HL-60/S4 treated with phorbol 12-myristate 13-acetate at 8.2 ng/mL for 4 days and 3 days (cell line): ENCODE results near the gene DMD.
"Not testable (repeated sequence)": the region's sequence is repeated elsewhere in the genome, so short reads cannot be mapped to it uniquely, and the experiment has no call there.

ENCODE experiments used
- in situ Hi-C: fragments of 300-500 bp; cut with MboI; formaldehyde crosslinking; loops from 2 replicates; pipeline ENCODE4 v1.15.0; 2022; ENCODE audit warnings: low sequenced_read_pairs

The DMD gene

GRCh38 chrX:32289356-32289755, 922.0 kb downstream of the DMD start:
- in situ Hi-C loops = no loop called here

- in situ Hi-C loops = no loop called here
Measured at GRCh38 chrX:32281853-32282252, 929.5 kb downstream of the DMD start.

- in situ Hi-C loops = no loop called here
Measured at GRCh38 chrX:32280921-32281320, 930.4 kb downstream of the DMD start.

GRCh38 chrX:32280489-32280888, 930.9 kb downstream of the DMD start:
- in situ Hi-C loops = no loop called here

DNA sequence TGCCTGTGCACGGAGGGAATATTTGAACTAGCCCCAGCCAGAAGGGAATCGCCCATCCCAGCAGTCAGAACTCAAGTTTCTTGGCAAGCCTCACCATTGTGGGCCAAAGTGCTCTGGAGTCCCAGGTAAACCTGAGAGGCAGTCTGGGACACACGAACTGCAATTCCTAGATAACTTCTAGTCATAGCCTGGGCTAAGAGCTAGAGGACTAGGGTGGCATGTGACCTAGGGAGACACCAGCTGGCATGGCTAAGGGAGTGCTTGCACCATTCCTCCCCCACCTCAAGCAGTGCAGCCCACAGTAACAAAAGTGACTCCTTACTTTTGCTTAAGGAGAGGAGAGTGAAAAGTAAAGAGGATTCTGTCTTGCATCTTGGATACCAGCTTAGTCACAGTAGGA, 935.2 kb downstream of the DMD start:
- in situ Hi-C loops = no loop called here

DNA sequence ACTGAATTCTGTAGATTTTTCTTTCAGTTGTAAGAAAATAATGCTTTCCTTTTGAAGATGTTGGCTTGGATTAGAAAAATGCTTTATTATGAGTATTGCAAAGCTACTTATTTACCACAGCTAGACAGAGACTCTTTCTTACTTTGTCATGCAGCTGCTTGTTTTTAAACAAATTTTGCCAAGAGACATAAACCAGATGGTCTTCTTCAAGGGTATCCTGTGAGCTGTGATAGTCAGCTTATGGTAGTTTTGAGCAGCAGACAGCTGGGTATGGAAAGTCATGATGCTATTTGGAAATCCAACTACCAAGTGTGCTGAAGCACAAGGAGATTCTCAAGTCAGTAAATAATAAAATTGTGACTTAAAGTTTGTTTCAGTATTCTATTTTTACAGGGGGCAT, 941.5 kb downstream of the DMD start:
- in situ Hi-C loops = no loop called here

DNA sequence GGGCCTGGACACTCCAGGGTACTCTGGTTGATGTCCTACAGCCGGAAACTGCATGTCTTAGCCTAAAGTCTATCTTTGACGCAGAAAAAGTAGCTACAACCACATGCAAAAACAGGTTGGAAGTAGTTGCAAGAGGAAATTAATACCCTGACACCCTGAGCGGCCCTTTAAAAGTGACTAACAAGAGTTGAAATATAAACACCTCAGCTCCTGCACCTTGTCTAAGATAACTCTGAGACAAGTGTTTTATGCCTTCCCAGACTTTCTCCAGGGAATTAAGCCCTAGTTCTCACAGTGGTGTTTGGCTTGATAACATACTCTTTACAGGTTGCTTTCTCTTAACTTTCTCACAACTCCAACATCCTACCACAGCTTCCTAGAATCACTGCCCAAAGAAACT, 943.1 kb downstream of the DMD start:
- in situ Hi-C loops = no loop called here

- in situ Hi-C loops = no loop called here
Measured at GRCh38 chrX:32267796-32268195, 943.6 kb downstream of the DMD start.

- in situ Hi-C loops = not testable (repeated sequence)
Measured at GRCh38 chrX:32246675-32247074, 964.7 kb downstream of the DMD start.

DNA sequence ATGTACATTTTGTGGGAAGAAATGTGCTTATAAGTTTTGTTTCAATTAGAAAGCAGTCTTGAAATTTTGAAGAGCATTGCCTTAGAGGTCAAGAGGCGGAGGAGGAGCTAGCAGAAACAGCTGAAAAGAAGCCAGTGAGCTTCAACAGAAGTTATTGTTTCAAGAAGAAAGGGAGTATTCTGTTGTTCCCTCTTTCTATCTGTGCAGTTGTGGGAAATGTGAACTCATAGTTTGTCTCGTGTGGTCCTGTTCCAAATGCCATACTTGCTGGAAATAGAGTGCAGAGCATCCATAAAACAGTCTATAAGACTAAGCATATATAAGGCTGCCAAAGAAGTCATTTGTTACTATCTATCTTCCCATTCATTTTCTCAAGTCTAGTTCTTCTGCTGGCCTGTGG, 1015.7 kb downstream of the DMD start:
- in situ Hi-C loops = no loop called here

DNA sequence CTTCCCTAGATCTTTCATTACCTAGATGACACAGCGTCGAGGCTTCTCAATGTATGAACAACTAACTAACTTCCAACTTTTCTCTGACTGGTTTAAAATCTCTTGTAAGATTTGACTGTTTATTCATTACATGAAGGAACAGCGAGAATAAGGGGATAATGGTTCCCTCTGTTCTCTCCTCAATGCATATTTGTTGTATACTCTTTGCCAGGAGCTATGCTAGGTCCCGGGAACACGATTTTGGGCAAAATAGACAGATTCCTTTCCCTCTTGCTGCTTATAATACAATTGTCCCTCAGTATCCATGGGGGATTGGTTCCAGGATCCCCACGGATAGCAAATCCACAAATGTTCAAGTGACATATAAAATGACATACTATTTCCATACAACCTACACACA, 1020.0 kb downstream of the DMD start:
- in situ Hi-C loops = no loop called here

DNA sequence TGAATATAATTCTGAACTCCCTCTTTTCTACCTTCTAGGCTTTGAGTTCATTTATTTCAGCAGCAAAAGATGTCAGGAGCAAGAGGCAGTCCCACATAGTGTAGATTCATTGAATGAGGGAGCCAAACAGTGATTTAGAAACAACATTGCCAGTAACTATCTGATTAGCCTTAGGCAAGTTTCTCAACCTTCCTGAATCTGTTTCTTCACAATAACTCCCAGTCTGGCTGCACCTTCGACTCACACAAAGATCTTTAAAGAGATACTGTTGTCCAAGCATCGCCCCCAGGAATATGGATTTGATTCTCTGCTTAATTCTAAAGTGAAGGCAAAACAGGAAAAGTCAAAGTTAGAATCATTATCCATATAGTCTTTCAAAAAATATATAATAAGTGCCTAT, 1026.2 kb downstream of the DMD start:
- in situ Hi-C loops = no loop called here

DNA sequence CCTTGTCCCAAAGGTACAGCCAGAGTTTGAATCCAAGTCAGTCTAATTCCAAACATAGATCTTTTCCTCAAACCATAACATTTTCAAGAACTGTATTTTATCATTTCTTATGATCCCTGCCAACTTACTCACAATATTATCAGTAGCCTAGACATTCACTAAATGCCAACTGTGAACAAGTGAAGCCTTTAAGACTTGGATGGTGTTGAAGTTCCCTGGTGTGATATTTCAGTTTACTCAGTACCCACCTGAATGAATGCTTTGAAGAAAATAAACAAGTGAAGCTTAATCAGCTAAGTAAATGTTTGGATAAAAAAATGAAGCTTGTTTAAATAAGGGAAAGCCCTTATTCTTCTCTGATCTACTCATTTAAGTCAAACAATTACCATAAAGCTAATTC, 1028.3 kb downstream of the DMD start:
- in situ Hi-C loops = no loop called here

- in situ Hi-C loops = no loop called here
Measured at GRCh38 chrX:32176510-32176909, 1034.8 kb downstream of the DMD start.

DNA sequence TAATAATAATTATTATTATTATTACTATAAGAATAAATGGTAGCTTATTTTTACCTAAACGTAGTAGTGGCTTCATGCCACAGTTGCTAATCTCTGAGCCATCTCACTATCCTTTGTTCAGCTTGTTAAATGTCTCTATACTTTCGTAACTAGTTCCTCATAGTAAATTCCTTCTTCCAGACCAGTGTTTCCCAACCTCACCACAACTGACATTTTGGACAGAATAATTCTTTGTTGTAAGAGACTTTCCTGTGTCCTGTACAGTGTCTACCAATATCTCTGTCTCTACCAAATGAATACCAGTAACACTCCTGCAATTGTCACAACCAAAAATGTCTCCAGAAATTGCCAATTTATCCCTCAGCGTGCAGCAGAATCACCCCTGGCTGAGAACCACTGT, 1040.9 kb downstream of the DMD start:
- in situ Hi-C loops = no loop called here

GRCh38 chrX:32155044-32155638, 1056.2 kb downstream of the DMD start:
- in situ Hi-C loops = no loop called here

DNA sequence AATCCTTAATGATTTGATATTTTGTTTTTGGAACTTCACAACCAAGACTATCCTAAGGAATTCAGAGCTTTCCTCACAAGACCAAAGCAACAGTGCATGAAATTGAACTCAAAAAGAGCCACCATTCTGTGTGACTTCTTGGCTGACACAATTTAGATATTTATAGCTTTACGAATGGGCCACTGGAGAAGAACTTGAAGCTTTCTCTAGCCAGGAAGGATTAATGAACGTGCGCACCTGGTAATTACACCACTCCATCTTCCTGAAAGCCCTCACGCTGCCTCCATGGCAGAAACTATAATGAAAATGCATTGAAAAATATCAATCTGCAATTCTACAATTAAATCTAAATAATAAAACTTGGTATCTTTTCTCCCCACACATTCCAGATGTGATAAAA, 1057.8 kb downstream of the DMD start:
- in situ Hi-C loops = no loop called here

DNA sequence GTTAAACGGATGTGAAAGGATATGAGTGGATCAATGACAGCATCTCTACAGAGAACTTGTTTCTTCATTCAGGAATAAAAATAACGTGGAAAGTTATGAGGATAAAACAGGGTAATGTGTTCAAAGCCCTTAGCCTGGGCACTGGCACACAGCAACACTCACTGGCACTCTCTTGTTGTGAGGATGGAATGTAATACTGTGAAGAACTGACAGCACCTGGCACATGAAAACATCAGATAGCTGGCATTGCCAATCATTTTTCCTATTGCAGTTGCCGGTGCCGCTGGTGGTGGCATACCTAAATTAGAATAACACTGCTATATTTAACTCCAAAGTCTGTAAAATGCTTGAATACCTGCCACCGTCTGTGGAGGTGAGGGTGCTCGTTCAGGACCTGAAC, 1061.2 kb downstream of the DMD start:
- in situ Hi-C loops = no loop called here

DNA sequence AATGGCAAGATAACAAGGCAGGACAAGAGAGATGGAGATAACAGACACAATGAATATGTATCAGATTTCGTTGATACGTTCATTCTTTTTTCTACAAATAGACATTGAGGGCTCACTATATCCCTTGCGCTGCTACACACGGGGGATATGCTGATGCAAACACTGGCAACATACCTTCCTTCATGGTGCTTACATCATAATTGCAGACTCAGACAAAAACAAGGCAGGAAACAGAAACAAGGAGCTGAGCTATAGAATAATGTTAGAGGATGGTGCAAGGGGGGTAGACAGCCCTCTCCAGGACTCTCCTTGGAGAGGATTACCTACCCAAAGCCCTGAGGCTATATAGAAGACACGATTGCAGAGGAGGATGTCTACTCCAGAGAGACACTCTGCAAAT, 1069.5 kb downstream of the DMD start:
- in situ Hi-C loops = no loop called here

GRCh38 chrX:32139476-32139875, 1071.9 kb downstream of the DMD start:
- in situ Hi-C loops = no loop called here

DNA sequence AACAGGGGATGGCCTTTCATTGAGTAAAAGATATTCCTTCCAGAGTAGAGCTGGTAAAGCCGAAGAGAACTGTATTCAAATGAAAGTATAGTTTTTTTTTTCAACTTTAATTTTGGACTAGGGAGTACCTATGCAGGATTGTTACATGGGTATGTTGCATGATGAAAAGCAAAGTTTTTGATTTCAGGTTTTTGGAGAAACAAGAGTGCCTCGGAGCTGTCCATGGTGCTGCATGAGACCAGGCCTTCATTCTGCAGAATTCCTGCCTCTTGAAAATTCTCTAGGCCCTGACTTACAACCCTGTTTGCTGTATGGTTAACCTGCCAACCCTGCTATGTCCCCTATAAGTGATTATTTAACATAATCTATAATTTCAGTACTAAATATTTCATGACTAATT, 1073.8 kb downstream of the DMD start:
- in situ Hi-C loops = no loop called here

DNA sequence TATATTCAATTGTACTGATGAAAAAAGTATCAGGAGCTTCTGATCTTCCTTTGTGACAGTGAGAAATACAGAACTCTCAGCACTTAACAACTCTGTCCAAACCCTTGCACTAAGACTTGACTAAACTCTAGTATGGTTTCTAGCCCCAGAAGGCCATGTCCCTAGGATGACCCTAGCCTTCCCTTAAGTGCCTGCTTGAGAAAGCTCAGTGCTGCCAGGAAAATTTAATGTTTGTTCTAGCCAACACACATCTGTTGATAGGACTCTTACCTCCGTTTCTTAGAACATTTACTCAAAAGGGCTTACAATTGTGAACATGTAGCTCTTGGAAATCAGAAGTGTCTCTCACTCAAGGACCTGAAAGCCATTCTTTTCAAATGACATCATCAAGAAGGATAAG, 1084.4 kb downstream of the DMD start:
- in situ Hi-C loops = no loop called here

DNA sequence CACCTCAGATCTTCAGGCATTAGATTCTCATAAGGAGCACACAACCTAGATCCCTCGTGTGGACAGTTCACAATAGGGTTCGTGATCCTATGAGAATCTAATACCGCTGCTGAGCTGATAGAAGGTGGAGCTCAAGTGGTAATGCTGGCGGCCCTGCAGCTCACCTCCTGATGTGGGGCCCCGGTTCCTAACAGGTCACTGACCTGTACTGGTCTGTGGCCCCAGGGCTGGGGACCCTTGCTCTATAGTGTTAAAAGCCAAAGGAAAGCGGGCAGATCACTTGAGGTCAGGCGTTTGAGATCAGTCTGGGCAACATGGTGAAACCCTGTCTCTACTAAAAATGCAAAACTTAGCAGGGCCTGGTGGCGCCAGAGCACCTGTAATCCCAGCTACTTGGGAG, 1092.5 kb downstream of the DMD start:
- in situ Hi-C loops = no loop called here

GRCh38 chrX:32116047-32116446, 1095.3 kb downstream of the DMD start:
- in situ Hi-C loops = no loop called here
